Heart right ventricle (tissue), 16 donors: ENCODE measurements around the gene BCO2. TPM values are rescaled to one million over a fixed set of nuclear protein-coding genes. Genes with fewer than 3 reads are reported as not detected.

Experiments used
- ATAC-seq, 8 donors: fragments of 200-7000 bp; cut with Tn5 transposase; one replicate each; pipeline ENCODE4 v1.9.1; 2020; ENCODE audit warnings: mild to moderate bottlenecking in 8 of 8, moderate library complexity in 8 of 8, moderate number of reproducible peaks in 1 of 8
- DNase-seq, 2 donors: peaks; one replicate each; pipeline ENCODE4 v3.0.0-alpha.2; 2020
- H3K27ac ChIP-seq, 10 donors: fragments of 200-600 bp; sonication (generic) in 2 of 10; one replicate each; pipeline versions ENCODE4 v1.5.0 to v1.8.0; 2020 to 2022; ENCODE audit warnings: mild to moderate bottlenecking in 3 of 10
- H3K27me3 ChIP-seq, 7 donors: fragments of 200-600 bp; one replicate each; pipeline ENCODE4 v1.8.0; 2021 to 2022; ENCODE audit warnings: mild to moderate bottlenecking in 2 of 7
- H3K36me3 ChIP-seq, 9 donors: fragments of 200-600 bp; sonication (generic) in 1 of 9; one replicate each; pipeline versions ENCODE4 v1.5.0 to v1.8.0; 2020 to 2022; ENCODE audit warnings: mild to moderate bottlenecking in 2 of 9
- H3K4me1 ChIP-seq, 9 donors: fragments of 200-600 bp; sonication (generic) in 1 of 9; one replicate each; pipeline versions ENCODE4 v1.5.0 to v1.8.0; 2020 to 2022; ENCODE audit warnings: mild to moderate bottlenecking in 4 of 9
- H3K4me3 ChIP-seq, 10 donors: fragments of 200-600 bp; sonication (generic) in 2 of 10; one replicate each; pipeline versions ENCODE4 v1.5.0 to v1.8.0; 2020 to 2022; ENCODE audit warnings: mild to moderate bottlenecking in 7 of 10, moderate library complexity in 2 of 10
- H3K9me3 ChIP-seq, 11 donors: fragments of 200-600 bp in 10 of 11; sonication (generic) in 2 of 11; one replicate each; pipeline versions ENCODE4 v1.5.0 to v1.8.0; 2013 to 2022; ENCODE audit warnings: mild to moderate bottlenecking in 2 of 11, control low read depth in 1 of 11, moderate library complexity in 1 of 11
- WGBS, 2 donors: extraction: QIAGEN DNeasy Blood & Tissue Kit; methylation state at CpG; one replicate each; pipeline ENCODE4 v1.1.7; 2013; ENCODE audit warnings: inconsistent platforms in 1 of 2; 5-methylcytosine and 5-hydroxymethylcytosine counted together
- intact Hi-C, 10 donors: fragments of 100-400 bp; cut with DNase I; formaldehyde crosslinking; loops; one replicate each; pipeline versions ENCODE4 v1.11.1 to v1.14.2; 2022
- polyA plus RNA-seq, 2 donors: library from polyadenylated mRNA; stranded (reverse); fragments of 200-250 nt; gene quantifications; one replicate each; pipeline ENCODE4 v1.2.3, GENCODE V29; 2013
- total RNA-seq, 10 donors: library from RNA; stranded (reverse); fragmentation: NEBNext Ultra II Directional in 3 of 10; extraction: Animal tissue kit (Norgen Biotek cat#: 25700) in 3 of 10; gene quantifications; one replicate each; pipeline versions ENCODE4 v1.2.1 to v1.2.4, GENCODE V29; 2021 to 2023
- TF ChIP-seq, protein P1 (sequence below), 9 donors: fragments of 200-600 bp; sonication (generic) in 2 of 9; IDR thresholded peaks; one replicate each; pipeline versions ENCODE4 v1.5.0 to v1.8.0; 2021 to 2022; ENCODE audit warnings: antibody characterized with exemption in 9 of 9, mild to moderate bottlenecking in 5 of 9, moderate library complexity in 1 of 9
- donor health status: Arrhythmogenic right ventricular cardiomyopathy.
- donor health status: ischemic (EF 13 %, LVEDD 7.1; RV severe dilation, severe dysfunction).
- donor health status: healthy with polysubstance abuse.
- donor health status: DM: no; HTN: yes; CAD: no.
- donor health status: DM: no; HTN: no; CAD: no.
- donor health status: ischemic (EF 25% LVEDD 6.9; RV normal size, moderate dysfunction).
- donor health status: ischemic (EF 25% LVEDD 5.7; RV mildly dilated, moderate dysfunction).
- donor health status: healthy.
- donor health status: DM: yes; HTN: yes; CAD: no.
- donor health status: Ischemic cardiomyopathy.
- donor health status: ischemic (EF 35%, LVEDD 5.7; RV mildly dilated, moderate dysfunction).
- donor health status: nonischemic (EF 11% LVEDD 7.7; RV severe dilation, severe dysfunction).
- donor health status: DM: yes; HTN: yes; CAD: no.
- donor health status: PGD.
- donor health status: ischemic (EF 29% LVEDD 5.4; RV normal size, mild dysfunction).
- donor health status: nonischemic (EF 23%, LVEDD 6.1; RV moderate dilation, normal function).

The BCO2 gene
- total and polyA plus RNA-seq, 12 donors = 39.3 to 137 (median 86.5) TPM

DNA sequence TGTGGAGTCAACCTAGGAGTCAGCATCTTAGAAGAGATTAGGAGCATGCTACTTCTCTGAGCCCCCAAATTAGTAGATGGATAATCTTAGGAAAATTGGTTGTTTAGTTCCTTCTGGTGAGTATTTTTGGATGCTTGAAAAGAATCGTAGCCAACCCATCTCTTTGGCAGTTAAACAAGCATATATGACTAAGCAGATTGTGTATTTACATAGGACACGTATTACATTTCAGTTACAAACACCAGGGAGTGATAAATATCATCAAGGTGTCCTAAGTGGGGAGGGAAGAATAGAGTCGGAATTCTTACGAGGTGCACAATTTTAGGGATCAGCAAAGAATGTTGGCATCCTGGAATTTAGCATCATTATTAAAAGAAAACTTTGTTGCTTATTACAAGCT is 71.9 kb downstream of the BCO2 start:
- ATAC-seq = no peak
- TF ChIP-seq, protein P1, sequence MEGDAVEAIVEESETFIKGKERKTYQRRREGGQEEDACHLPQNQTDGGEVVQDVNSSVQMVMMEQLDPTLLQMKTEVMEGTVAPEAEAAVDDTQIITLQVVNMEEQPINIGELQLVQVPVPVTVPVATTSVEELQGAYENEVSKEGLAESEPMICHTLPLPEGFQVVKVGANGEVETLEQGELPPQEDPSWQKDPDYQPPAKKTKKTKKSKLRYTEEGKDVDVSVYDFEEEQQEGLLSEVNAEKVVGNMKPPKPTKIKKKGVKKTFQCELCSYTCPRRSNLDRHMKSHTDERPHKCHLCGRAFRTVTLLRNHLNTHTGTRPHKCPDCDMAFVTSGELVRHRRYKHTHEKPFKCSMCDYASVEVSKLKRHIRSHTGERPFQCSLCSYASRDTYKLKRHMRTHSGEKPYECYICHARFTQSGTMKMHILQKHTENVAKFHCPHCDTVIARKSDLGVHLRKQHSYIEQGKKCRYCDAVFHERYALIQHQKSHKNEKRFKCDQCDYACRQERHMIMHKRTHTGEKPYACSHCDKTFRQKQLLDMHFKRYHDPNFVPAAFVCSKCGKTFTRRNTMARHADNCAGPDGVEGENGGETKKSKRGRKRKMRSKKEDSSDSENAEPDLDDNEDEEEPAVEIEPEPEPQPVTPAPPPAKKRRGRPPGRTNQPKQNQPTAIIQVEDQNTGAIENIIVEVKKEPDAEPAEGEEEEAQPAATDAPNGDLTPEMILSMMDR (IDR thresholded peaks at IDR 0.05) = no peak
- Histone ChIP-seq H3K36me3 (peaks cover 0 to 15% (median 0%) of the 10 kb centered on the region in 9 donors), H3K27ac (no peak overlapping the region), H3K9me3 (no peaks in the 10 kb centered on the region), H3K4me3 (no peak overlapping the region), H3K4me1 (no peaks in the 10 kb centered on the region), H3K27me3 (no peaks in the 10 kb centered on the region)
- no peak for DNase-seq
- intact Hi-C loops = no loop called here
- 76 to 81% methylated on average over 4 of the region's 4 CpGs for WGBS, 2 donors

DNA sequence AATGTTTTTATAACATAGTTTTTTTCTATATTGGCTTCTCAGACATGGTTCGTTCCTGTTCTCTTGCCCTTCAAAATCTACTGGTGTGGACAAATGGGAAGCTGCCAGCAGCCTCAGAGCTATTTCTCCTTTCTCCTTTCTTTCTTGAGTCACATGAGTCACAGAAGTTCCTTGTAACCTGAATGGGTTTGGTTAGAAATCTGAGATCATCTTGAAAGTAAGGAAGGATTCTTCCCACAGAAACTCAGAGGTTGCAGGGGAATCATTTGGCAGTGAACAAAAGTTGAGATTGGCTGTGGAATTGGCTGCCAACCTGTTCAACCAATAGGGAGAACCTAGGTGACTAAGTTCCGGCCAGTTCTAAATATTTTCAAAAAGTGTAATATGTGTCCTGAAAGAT is 72.9 kb downstream of the BCO2 start:
- peaks cover 0 to 6% (median 0%) of the 10 kb centered on the region in 9 donors for H3K36me3 ChIP-seq
- ATAC-seq (no peak), DNase-seq (no peak)

DNA sequence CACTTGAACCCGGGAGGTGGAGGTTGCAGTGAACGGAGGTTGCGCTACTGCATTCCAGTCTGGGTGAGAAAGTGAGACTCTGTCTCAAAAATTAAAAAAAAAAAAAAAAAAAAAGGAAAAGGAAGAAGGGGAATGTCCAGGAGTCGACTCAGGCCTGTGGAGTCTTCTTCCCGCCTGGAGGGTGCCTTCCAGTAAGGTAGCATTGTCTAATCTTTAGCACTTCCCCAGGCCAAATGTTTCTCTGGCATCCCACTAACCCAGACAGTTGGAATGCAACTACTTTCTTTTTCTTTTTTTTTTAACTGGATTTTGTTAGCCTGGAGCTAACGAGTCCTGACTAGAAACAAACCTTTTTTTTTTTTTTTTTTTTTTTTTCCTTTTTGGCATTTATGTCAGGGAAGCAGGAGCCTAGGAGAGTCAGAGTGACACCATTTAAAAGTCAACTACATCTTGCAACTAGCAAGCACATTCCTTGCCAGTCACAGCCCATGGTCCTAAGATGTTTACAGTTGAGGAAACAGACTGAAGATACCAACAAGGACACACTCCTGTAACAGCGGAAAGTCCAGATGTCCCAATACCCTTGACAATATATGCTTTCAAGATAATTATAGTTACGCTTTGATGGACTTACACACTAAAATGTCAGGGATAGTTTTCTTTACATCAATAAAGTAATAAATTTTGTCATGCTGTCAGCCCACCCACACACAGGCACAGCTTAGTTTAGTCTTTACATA is 74.7 kb downstream of the BCO2 start:
- no peak for DNase-seq
- peak in 1 of 8 donors; percentile 30 for ATAC-seq
- Histone ChIP-seq H3K27ac (no peak overlapping the region), H3K36me3 (no peaks in the 10 kb centered on the region), H3K9me3 (no peaks in the 10 kb centered on the region), H3K4me1 (peaks cover 0 to under 1% (median 0%) of the 10 kb centered on the region in 9 donors), H3K4me3 (no peak overlapping the region), H3K27me3 (no peaks in the 10 kb centered on the region)
- TF ChIP-seq, protein P1 (IDR thresholded peaks at IDR 0.05) = no peak
- 78 to 82% methylated on average over 8 of the region's 8 CpGs for WGBS, 2 donors
- intact Hi-C loops = no loop called here

More for the DNA sequence above, 72.9 kb downstream of the BCO2 start:
- WGBS, 2 donors = 90 to 94% methylated on average over 2 of the region's 2 CpGs
- Histone ChIP-seq H3K27ac (no peak overlapping the region), H3K4me1 (no peaks in the 10 kb centered on the region), H3K4me3 (no peak overlapping the region), H3K27me3 (no peaks in the 10 kb centered on the region), H3K9me3 (no peaks in the 10 kb centered on the region)
- intact Hi-C loops = no loop called here
- TF ChIP-seq, protein P1 (IDR thresholded peaks at IDR 0.05) = no peak

DNA sequence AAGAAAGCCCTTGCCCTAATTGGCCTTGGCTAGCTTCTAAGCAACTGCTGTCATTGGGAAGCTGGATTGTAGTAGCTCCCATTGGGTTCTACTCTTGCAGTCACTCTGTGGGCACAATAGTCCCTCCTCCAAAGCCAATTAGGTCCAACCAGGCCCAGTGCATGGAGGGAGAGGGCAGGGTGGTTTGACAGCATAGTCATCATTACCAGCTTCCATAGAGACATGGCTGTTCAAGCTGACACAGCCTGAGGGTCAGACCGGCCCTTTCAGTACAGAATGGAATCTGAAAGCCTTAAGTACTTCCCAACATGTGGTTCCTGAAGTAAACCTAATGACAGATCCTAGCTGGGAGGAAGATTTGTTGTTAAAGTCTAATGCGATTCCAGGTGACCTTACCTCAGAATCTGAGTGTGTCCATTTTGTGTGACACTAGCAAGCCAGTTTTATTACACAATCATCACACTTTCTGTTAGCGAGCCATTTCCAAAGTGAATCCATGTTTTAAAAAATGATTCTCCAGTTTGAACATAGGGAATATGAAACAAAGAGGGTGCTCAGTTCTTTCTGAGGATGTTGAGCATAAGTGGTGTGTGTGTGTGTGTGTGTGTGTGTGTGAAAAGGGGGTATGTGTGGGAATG is 78.4 kb downstream of the BCO2 start:
- H3K4me1 ChIP-seq = peaks cover 0 to 7% (median 0%) of the 10 kb centered on the region in 9 donors
- intact Hi-C loops = no loop called here
- TF ChIP-seq, protein P1 (IDR thresholded peaks at IDR 0.05) = no peak
- H3K36me3 ChIP-seq = no peaks in the 10 kb centered on the region
- DNase-seq (no peak), ATAC-seq (no peak)
- H3K9me3 ChIP-seq = no peaks in the 10 kb centered on the region
- H3K27ac ChIP-seq = no peak overlapping the region
- H3K4me3 ChIP-seq = no peak overlapping the region
- WGBS, 2 donors = 92 to 96% methylated on average over 3 of the region's 3 CpGs
- no peaks in the 10 kb centered on the region for H3K27me3 ChIP-seq
